ENCODE data around the gene RAVER2.

DNA sequence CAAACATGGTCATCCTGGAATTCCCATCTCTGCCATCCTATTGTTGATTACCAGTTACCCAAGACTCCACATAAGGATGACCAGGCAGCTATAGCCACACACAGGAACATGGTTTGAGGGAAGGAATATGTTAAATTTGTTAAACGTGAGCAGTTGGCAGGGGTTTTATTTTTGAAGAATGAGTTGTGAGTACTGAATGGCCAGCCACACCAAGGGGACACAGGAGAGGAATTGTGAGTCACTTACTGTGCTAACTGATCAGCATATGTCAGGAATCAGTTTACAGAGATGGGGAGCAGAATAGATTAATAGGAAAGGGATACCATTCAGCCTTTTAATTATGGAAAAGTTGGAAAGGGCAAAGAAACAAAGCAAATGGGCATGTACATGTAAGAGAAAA is 39.3 kb upstream of the RAVER2 start:
- TF ChIP-seq, protein P1, sequence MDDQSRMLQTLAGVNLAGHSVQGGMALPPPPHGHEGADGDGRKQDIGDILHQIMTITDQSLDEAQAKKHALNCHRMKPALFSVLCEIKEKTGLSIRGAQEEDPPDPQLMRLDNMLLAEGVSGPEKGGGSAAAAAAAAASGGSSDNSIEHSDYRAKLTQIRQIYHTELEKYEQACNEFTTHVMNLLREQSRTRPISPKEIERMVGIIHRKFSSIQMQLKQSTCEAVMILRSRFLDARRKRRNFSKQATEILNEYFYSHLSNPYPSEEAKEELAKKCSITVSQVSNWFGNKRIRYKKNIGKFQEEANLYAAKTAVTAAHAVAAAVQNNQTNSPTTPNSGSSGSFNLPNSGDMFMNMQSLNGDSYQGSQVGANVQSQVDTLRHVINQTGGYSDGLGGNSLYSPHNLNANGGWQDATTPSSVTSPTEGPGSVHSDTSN (CRISPR knock-in tag; IDR thresholded peaks at IDR 0.05; ENCODE audit: borderline replicate concordance), result no peak
- TF ChIP-seq ZNF589 (CRISPR knock-in tag; conservative IDR thresholded peaks at IDR 0.05) (no peak), POGZ (CRISPR knock-in tag; IDR thresholded peaks at IDR 0.05) (no peak)
- TF ChIP-seq, protein P2, sequence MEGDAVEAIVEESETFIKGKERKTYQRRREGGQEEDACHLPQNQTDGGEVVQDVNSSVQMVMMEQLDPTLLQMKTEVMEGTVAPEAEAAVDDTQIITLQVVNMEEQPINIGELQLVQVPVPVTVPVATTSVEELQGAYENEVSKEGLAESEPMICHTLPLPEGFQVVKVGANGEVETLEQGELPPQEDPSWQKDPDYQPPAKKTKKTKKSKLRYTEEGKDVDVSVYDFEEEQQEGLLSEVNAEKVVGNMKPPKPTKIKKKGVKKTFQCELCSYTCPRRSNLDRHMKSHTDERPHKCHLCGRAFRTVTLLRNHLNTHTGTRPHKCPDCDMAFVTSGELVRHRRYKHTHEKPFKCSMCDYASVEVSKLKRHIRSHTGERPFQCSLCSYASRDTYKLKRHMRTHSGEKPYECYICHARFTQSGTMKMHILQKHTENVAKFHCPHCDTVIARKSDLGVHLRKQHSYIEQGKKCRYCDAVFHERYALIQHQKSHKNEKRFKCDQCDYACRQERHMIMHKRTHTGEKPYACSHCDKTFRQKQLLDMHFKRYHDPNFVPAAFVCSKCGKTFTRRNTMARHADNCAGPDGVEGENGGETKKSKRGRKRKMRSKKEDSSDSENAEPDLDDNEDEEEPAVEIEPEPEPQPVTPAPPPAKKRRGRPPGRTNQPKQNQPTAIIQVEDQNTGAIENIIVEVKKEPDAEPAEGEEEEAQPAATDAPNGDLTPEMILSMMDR (CRISPR knock-in tag; IDR thresholded peaks at IDR 0.05), result no peak
